Osteoblast (primary cell): ENCODE measurements around the gene ANKS1B. TPM values are rescaled to one million over a fixed set of nuclear protein-coding genes. Genes with fewer than 3 reads are reported as not detected.

ENCODE experiments used
- DNase-seq: peaks from one replicate; pipeline ENCODE4 v3.0.0; 2011; ENCODE audit warnings: low spot score, mixed read lengths; ENCODE audit not compliant: insufficient read length; ENCODE audit errors: missing footprints
- H2AFZ ChIP-seq: 2 replicates; pipeline ENCODE4 v1.6.0; 2011; ENCODE audit warnings: mild to moderate bottlenecking, low read length
- H3K27ac ChIP-seq: 2 replicates; pipeline ENCODE4 v1.5.1; 2011; ENCODE audit warnings: mild to moderate bottlenecking, low read depth, low read length, moderate library complexity
- H3K27me3 ChIP-seq: 2 replicates; pipeline ENCODE4 v1.6.0; 2012; ENCODE audit warnings: mild to moderate bottlenecking, control low read depth, inconsistent platforms, low read length, moderate library complexity; ENCODE audit not compliant: insufficient read depth
- H3K36me3 ChIP-seq: 2 replicates; pipeline ENCODE4 v1.5.1; 2011; ENCODE audit warnings: mild to moderate bottlenecking, low read length, control low read depth, moderate library complexity; ENCODE audit not compliant: insufficient read depth
- H3K4me1 ChIP-seq: 2 replicates; pipeline ENCODE4 v1.5.1; 2011; ENCODE audit warnings: mild to moderate bottlenecking, low read length, control low read depth, moderate library complexity; ENCODE audit not compliant: insufficient read depth
- H3K4me2 ChIP-seq: 2 replicates; pipeline ENCODE4 v1.6.0; 2011; ENCODE audit warnings: mild to moderate bottlenecking, low read length; ENCODE audit not compliant: insufficient read depth
- H3K4me3 ChIP-seq: fragments of 200-600 bp; sonication (generic); 3 replicates; pipeline ENCODE4 v1.5.1; 2012; ENCODE audit warnings: mild to moderate bottlenecking, low read length, inconsistent platforms; ENCODE audit not compliant: insufficient read depth
- H3K79me2 ChIP-seq: 2 replicates; pipeline ENCODE4 v1.6.0; 2012; ENCODE audit warnings: mild to moderate bottlenecking, low read length, control low read depth, inconsistent platforms; ENCODE audit not compliant: insufficient read depth
- H3K9me3 ChIP-seq: 2 replicates; pipeline ENCODE4 v1.5.1; 2011; ENCODE audit warnings: low read depth, low read length, control low read depth
- H4K20me1 ChIP-seq: 2 replicates; pipeline ENCODE4 v1.6.0; 2012; ENCODE audit warnings: mild to moderate bottlenecking, low read length, control low read depth; ENCODE audit not compliant: insufficient read depth
- total RNA-seq: library from RNA; depleted of rRNA; stranded (reverse); fragments of >200 nt; gene quantifications from 2 replicates; pipeline ENCODE4 v1.2.3, GENCODE V29; 2012
- TF ChIP-seq, protein P1 (sequence below): IDR thresholded peaks from 2 replicates; pipeline ENCODE4 v1.5.1; 2011; ENCODE audit warnings: mild to moderate bottlenecking, low read depth, low read length, moderate library complexity; ENCODE audit errors: extremely low read depth

ANKS1B gene
- total RNA-seq, 1 donor = 2.2 TPM

DNA sequence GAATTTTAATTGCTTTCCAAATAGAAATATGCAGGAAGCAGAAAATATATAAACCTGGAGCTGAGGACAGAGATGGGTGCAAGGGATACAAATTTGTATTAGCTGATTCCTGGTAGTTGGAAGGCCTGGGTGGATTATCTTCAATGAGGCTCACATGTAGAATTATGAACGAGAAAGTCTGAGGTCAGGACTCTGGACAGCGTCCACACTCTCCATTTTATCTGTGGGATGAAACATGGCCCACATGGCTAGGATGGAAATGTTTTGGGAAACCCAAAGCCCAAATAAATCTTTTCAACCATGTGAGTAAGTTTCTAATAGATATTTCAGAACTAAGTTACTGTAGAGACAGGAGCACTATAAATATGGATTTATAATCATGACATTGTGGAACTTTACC, 1083.5 kb downstream of the ANKS1B start:
- H2AFZ ChIP-seq = no peak overlapping the region
- H3K4me1 ChIP-seq = no peaks in the 10 kb centered on the region

DNA sequence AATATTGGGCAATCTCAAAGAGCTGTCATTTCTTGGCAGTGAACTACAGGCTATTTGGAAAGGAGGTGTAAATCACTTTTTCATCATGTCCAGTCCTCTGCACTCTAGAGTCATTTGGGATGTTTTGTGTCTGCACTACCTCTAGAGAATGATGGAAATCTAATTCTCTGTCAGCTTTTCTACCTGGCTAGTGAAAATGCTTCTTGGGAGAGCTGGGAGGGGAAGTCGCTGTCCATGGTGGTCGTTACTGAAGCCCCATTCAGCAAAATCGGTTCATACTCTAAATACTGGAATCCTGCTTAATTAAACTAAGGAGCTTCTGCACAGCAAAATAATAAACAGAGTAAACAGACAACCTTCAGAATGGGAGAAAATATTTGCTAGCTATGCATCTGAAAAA, 1087.8 kb downstream of the ANKS1B start:
- Histone ChIP-seq H3K4me2 (no peak overlapping the region), H3K4me1 (no peaks in the 10 kb centered on the region), H3K27me3 (peaks cover 24% of the 10 kb centered on the region), H4K20me1 (no peaks in the 10 kb centered on the region), H3K9me3 (no peaks in the 10 kb centered on the region), H3K27ac (no peak overlapping the region), H2AFZ (no peak overlapping the region), H3K79me2 (no peaks in the 10 kb centered on the region), H3K36me3 (no peaks in the 10 kb centered on the region), H3K4me3 (no peak overlapping the region)
- TF ChIP-seq, protein P1, sequence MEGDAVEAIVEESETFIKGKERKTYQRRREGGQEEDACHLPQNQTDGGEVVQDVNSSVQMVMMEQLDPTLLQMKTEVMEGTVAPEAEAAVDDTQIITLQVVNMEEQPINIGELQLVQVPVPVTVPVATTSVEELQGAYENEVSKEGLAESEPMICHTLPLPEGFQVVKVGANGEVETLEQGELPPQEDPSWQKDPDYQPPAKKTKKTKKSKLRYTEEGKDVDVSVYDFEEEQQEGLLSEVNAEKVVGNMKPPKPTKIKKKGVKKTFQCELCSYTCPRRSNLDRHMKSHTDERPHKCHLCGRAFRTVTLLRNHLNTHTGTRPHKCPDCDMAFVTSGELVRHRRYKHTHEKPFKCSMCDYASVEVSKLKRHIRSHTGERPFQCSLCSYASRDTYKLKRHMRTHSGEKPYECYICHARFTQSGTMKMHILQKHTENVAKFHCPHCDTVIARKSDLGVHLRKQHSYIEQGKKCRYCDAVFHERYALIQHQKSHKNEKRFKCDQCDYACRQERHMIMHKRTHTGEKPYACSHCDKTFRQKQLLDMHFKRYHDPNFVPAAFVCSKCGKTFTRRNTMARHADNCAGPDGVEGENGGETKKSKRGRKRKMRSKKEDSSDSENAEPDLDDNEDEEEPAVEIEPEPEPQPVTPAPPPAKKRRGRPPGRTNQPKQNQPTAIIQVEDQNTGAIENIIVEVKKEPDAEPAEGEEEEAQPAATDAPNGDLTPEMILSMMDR = no peak
- no peak for DNase-seq

More for the DNA sequence above, 1083.5 kb downstream of the ANKS1B start:
- no peak overlapping the region for H3K4me3 ChIP-seq
- no peaks in the 10 kb centered on the region for H3K36me3 ChIP-seq
- no peaks in the 10 kb centered on the region for H3K9me3 ChIP-seq
- H3K79me2 ChIP-seq = no peaks in the 10 kb centered on the region
- no peaks in the 10 kb centered on the region for H4K20me1 ChIP-seq
- DNase-seq = no peak
- H3K27ac ChIP-seq = no peak overlapping the region
- TF ChIP-seq, protein P1 = no peak
- no peaks in the 10 kb centered on the region for H3K27me3 ChIP-seq
- H3K4me2 ChIP-seq = no peak overlapping the region

GRCh38 chr12:98895086-98895651, 1089.6 kb downstream of the ANKS1B start:
- Histone ChIP-seq H4K20me1 (no peaks in the 10 kb centered on the region), H3K36me3 (no peaks in the 10 kb centered on the region), H2AFZ (no peak overlapping the region), H3K9me3 (no peaks in the 10 kb centered on the region), H3K27me3 (peaks cover 24% of the 10 kb centered on the region), H3K4me2 (no peak overlapping the region), H3K4me1 (no peaks in the 10 kb centered on the region), H3K27ac (no peak overlapping the region), H3K4me3 (no peak overlapping the region), H3K79me2 (no peaks in the 10 kb centered on the region)
- TF ChIP-seq, protein P1 = no peak
- no peak for DNase-seq

DNA sequence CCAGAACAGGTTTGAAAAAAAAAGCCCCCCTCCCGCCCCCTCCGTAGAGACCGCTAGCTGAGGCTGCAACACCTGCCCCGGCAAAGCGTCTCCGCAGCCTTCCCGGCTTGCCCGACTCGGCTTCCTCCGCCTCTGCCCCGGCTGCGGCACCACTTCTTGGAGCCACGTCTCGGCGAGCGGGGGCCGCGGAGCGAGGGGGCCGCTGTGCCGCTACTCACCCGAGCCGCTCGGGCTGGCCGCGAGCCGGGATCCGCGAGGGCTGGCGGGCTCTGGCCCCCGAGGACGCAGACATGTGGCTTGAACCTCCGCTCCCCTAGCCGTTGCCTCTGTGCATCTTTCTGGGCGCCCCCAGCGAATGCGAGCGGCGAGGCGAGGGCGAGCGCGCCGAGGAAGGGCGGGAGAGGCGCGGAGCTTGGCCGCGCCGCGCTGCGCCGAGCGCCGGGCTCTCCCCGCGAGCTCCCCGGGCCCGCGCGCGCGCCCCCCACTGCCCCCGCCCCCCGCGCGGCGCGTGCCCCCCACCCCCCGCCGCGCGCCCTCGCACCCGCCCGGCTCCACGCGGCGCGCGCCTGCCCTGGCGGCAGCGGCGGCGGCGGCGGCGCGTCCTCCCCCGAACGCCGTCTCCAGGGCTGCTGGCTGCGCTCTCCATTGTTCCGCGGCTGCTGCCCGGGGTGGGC, 1090.2 kb downstream of the ANKS1B start:
- peak; percentile 81 for DNase-seq
- Histone ChIP-seq H4K20me1 (no peaks in the 10 kb centered on the region), H3K4me1 (no peaks in the 10 kb centered on the region), H3K4me3 (no peak overlapping the region), H3K27me3 (peaks cover 24% of the 10 kb centered on the region), H3K4me2 (no peak overlapping the region), H3K9me3 (no peaks in the 10 kb centered on the region), H3K27ac (no peak overlapping the region), H3K36me3 (no peaks in the 10 kb centered on the region), H3K79me2 (no peaks in the 10 kb centered on the region), H2AFZ (no peak overlapping the region)
- TF ChIP-seq, protein P1 = no peak
